NCI-H1417 treated with DMSO at 0.1 percent for 48 hours (cell line): ENCODE measurements around the gene BOLA1.
A peak's percentile ranks its signal among the peaks of the same experiment; 100 is the strongest.
"Not testable (repeated sequence)": the region's sequence is repeated elsewhere in the genome, so short reads cannot be mapped to it uniquely, and the experiment has no call there.

Experiments used
- DNase-seq: peaks from one replicate; lab custom pipeline; 2025; lab: John Stamatoyannopoulos, UW

Gene BOLA1

GRCh38 chr1:149887196-149887455 is 12.2 kb upstream of the BOLA1 start:
- not testable (repeated sequence) for DNase-seq

- DNase-seq: peak; percentile 96
Observed at GRCh38 chr1:149887456-149888246, 11.7 kb upstream of the BOLA1 start.

GRCh38 chr1:149888247-149888998 is 10.9 kb upstream of the BOLA1 start:
- DNase-seq: peak; percentile 82

- DNase-seq: no peak
Observed at GRCh38 chr1:149888999-149889289, 10.4 kb upstream of the BOLA1 start.

- no peak for DNase-seq
Observed at GRCh38 chr1:149896575-149896974, 2.8 kb upstream of the BOLA1 start.

- no peak for DNase-seq
Observed at GRCh38 chr1:149903836-149904491, 4.6 kb downstream of the BOLA1 start.

GRCh38 chr1:149906570-149907075 is 7.3 kb downstream of the BOLA1 start:
- no peak for DNase-seq

- no peak for DNase-seq
Observed at GRCh38 chr1:149914545-149914944, 15.2 kb downstream of the BOLA1 start.

- DNase-seq: no peak
Observed at GRCh38 chr1:149915429-149916192, 16.2 kb downstream of the BOLA1 start.

GRCh38 chr1:149916193-149916897 is 17.0 kb downstream of the BOLA1 start:
- no peak for DNase-seq

- no peak for DNase-seq
Observed at GRCh38 chr1:149916898-149917252, 17.5 kb downstream of the BOLA1 start.

- DNase-seq: peak; percentile 28
Observed at GRCh38 chr1:149917571-149918144, 18.3 kb downstream of the BOLA1 start, which contains the start of gene SV2A. Gene SV2A (minus strand): TSS chr1:149917844. CDS start chr1:149913840, 4,004 bp downstream.

GRCh38 chr1:149923626-149924025 is 24.3 kb downstream of the BOLA1 start:
- no peak for DNase-seq

GRCh38 chr1:149925345-149925744 is 26.0 kb downstream of the BOLA1 start:
- no peak for DNase-seq

- no peak for DNase-seq
Observed at GRCh38 chr1:149925751-149926150, 26.4 kb downstream of the BOLA1 start.

- DNase-seq: no peak
Observed at GRCh38 chr1:149926296-149926695, 26.9 kb downstream of the BOLA1 start.

GRCh38 chr1:149927056-149927562 is 27.7 kb downstream of the BOLA1 start:
- DNase-seq: no peak

- DNase-seq: peak; percentile 89
Observed at GRCh38 chr1:149927563-149928400, 28.4 kb downstream of the BOLA1 start, which contains the start of gene SF3B4. Gene SF3B4 (minus strand): TSS chr1:149927803. CDS start chr1:149927759, 44 bp downstream.

GRCh38 chr1:149928401-149928724 is 29.0 kb downstream of the BOLA1 start:
- DNase-seq: peak; percentile 13

- DNase-seq: no peak
Observed at GRCh38 chr1:149929856-149930255, 30.5 kb downstream of the BOLA1 start.
